GM18520 (cell line): ENCODE measurements around the gene PRIM2.
"Not testable (repeated sequence)": the region's sequence is repeated elsewhere in the genome, so short reads cannot be mapped to it uniquely, and the experiment has no call there.

Experiments used
- ATAC-seq: cut with Tn5 transposase; IDR thresholded peaks from one replicate; pipeline ENCODE4 v1.9.1; 2021; ENCODE audit not compliant: unreplicated experiment

The PRIM2 gene

DNA sequence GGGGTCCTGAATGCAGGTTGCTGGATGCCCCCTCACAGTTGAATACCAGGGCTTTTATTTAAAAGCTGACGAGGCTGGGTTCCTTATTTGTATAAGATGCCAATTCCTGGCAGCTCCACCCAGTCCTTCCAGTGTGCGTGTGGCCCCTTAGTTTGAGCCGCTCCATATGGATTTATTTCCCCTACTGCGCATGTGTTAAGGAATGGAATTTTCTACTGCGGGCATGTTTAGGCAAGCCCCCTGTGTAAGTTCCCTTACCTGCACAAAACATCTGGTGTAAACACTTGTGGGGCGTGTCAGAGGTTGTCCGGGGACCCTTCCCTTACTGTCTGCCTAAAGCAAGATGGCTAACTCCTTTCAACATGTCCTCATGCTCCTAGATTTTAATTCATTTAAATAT lies 174.4 kb downstream of the PRIM2 start:
- ATAC-seq: not testable (repeated sequence)

DNA sequence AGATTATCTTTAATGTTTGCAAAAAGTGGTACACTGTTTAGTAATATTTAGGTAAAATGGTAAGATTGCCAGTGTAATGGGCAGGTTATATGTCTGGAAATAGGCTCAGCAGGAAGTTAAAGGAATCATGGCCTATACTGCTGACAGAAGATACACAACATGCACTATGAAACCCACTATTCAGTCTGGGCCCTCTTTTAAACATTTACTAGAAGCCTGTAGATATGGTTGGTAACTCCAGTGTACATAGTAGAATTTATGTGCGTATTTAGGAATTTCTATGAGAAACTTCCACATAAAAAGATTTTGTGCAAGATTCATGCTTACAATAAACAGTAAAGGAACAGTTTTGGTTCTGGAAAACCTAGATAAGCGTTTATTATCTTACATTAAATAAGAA lies 178.8 kb downstream of the PRIM2 start:
- ATAC-seq: not testable (repeated sequence)

- not testable (repeated sequence) for ATAC-seq
These were observed 183.1 kb downstream of the PRIM2 start for GRCh38 chr6:57500368-57501021.

DNA sequence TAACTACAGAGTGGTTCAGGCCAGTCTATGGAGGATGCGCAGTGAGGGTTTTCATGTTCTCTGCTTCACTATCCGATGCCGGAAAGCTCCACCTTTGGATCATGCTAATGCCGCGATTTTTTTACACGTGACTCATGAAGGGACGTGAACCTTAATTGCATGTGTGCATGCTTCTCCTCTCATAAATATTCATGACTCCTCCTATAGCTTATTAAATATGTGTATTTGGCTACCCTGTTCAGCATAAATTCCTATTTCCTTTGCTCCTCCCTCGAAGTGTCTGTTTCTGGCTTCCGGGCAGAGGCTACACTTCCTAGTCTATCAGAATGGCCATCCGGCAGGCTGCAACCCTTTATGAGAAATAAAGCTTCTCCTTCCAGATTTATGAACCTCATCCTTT lies 185.0 kb downstream of the PRIM2 start:
- ATAC-seq: not testable (repeated sequence)

DNA sequence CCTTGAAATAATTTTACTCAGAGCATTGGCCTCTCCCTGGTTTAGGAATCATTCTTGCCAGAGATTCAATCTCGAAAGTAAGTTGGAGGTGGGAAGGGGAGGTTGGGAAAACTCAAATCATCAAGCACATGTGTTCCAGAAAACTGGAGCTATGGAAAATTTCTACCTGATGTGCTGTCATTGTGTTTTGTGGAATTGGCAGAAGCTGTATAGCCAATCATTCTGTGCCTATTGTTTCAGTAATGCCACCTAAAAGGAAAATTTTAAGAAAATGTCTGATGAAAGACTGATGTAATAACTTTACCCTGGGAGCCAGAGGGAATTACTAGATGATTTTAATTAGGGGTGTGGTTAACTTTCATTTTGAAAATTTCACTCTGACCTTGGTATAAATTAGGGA lies 187.8 kb downstream of the PRIM2 start:
- ATAC-seq: not testable (repeated sequence)

GRCh38 chr6:57510390-57510789 lies 193.0 kb downstream of the PRIM2 start:
- not testable (repeated sequence) for ATAC-seq

DNA sequence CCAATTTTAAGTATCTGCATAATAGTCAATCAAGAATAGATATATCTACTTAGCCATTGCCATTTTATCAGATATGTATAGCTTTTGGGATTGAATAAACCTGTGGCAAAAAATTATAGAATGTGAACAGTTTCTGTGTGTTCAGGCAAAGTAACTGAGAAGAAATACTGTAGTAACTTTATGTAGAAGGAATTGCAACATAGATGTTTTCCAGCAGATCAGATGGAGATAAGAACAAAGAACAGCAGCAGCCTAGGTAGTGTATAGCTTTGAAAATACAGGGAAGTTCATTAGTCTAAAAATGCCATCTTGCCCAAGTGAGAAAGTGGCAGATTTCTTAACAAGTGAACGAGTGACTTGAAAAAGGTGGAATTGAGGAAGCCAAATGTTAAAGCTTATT lies 197.7 kb downstream of the PRIM2 start:
- ATAC-seq: not testable (repeated sequence)

GRCh38 chr6:57515845-57516244 lies 198.4 kb downstream of the PRIM2 start:
- ATAC-seq: not testable (repeated sequence)

DNA sequence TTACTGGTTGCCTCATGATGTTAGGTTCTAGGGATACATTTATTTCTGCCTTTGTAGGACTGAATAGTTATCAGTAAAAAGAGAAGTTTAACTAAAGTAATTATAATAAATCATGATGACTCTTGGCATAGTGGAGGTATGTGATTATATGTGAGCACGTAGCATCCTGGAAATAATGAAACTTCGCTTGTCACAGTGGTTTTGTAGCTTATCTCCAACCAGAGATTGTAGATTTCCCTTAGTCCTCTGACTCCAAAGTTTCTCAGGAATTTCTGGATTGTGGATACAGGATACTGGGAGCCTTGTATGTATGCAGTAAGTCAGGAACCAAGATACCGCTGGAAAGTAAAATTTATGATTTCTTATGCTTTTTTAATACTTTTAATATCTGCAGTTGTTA lies 199.3 kb downstream of the PRIM2 start:
- not testable (repeated sequence) for ATAC-seq

GRCh38 chr6:57519198-57519597 lies 201.8 kb downstream of the PRIM2 start:
- not testable (repeated sequence) for ATAC-seq

GRCh38 chr6:57521085-57521484 lies 203.7 kb downstream of the PRIM2 start:
- ATAC-seq: not testable (repeated sequence)

DNA sequence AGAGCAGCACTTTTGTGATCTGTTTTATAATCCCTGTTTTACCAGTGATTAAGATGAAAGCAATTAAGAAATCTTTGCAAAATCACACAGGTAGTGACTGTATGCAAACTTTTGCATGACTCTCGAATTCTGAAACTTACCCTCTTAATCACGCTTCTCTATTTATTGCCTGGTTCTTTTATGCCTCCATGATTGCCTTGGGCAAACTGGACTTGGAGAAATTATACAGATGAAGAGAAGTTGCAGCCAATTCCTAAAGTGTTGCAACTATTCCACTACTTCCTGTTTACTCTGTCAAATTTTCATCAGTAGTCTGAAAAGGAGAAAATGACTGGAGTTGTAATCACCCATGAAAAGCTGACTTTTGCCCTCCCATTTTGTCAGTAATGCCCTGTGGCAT lies 205.8 kb downstream of the PRIM2 start:
- not testable (repeated sequence) for ATAC-seq

DNA sequence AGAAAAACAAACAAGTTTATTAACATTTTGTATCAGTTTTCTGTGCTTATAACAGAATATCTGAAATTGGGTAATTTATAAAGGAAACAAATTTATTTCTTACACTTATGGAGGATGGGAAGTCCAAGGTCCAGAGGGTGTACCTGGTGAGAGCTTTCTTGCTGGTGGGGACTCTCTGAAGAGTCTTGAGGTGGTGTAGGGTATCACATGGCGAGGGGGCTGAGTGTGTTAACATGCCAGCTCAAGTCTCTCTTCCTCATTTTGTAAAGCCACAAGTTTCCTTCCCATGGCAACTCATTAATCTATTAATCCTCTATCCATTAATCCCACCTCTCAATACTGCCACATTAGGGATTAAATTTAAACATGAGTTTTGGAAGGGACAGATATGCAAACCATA lies 212.3 kb downstream of the PRIM2 start:
- ATAC-seq: not testable (repeated sequence)

DNA sequence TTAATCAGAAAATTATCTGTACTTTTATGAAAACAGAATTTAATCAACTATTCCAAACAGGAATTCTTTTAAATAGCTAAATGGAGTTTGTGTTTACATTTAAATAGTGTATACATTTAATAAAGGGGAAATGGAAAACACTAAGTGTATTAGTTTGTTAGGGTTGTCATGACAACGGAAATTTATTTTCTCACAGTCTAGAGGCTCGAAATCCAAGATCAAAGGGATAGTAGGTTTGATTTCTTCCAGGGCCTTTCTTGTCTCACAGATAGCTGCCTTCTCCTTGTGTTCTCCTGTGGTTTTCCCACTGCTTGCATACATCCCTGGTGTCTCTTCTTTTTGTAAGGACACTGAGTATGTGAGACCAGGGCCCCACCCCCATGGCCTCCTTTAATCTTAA lies 215.2 kb downstream of the PRIM2 start:
- not testable (repeated sequence) for ATAC-seq

- ATAC-seq: not testable (repeated sequence)
These were observed 217.7 kb downstream of the PRIM2 start for GRCh38 chr6:57535121-57535520.

DNA sequence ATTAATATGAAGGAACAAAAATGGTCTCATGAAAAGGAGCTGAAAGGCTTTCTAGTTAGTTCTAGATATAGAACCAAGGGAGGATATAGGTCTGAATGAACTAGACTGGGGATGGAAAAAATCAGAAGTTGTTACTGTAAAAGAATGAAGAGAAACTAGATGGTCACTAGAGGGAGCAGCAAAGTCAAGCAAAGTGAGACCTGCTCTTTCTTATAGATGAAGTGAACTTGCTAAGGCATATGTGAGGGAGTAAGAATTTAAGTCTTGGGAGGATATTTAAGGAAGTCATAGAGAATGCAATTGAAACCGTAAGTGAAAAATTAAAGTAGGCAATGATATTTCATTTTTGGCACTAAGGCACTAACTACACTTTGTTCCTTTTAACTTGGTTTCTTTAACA lies 218.6 kb downstream of the PRIM2 start:
- ATAC-seq: peak; percentile 47

DNA sequence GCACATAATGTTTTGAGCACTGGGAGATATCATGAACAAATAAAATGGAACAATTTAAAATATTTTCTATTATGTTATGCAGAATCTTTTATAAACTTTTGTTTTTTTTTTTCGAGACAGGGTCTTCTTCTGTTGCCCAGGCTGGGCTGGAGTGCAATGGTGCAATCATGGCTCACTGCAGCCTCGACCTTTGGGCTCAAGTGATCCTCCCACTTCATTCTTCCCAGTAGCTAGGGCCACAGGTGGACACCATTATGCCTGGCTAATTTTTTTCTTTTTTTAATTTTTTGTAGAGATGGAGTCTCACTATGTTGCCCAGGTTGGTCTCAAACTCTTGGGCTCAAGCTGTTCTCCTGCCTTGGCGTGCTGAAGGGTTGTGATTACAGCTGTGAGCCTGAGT lies 220.5 kb downstream of the PRIM2 start:
- not testable (repeated sequence) for ATAC-seq

DNA sequence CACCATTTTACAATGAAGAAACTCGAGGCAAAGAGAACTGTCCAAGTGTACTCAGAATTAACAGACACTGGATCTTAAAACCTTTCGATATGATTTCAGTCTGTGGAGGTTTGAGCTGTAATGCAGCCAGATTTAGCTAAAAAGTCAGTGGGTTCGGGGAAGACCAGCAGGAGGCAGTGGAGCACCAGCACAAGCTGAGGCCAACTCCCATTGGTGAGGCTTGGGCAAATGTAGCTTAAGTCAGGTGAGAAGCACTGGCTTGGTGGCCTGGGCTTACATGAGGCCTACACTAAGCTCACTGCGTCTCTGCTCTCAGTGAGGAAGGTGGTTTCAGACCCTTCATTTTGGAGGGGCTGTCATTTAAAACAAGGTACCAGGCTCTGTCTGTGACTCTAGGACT lies 234.5 kb downstream of the PRIM2 start:
- ATAC-seq: not testable (repeated sequence)

DNA sequence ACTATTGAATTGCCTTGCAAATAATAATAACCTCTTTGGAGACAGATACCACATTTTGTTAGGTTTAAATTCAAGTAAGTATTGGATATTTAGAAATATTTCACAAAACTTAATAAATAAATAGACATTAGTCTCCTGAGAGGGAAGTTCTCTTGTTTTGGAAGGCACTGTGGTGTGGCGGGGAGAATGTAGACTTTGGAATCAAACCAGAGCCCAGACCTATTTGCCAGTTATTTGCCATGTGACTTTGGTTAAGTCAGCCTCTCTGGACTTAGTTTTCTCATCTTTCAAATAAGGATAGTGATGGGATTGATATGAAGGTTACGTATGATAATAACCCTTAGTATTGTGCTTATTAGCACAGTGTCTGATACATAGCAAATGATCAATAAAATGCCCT lies 240.4 kb downstream of the PRIM2 start:
- ATAC-seq: not testable (repeated sequence)

DNA sequence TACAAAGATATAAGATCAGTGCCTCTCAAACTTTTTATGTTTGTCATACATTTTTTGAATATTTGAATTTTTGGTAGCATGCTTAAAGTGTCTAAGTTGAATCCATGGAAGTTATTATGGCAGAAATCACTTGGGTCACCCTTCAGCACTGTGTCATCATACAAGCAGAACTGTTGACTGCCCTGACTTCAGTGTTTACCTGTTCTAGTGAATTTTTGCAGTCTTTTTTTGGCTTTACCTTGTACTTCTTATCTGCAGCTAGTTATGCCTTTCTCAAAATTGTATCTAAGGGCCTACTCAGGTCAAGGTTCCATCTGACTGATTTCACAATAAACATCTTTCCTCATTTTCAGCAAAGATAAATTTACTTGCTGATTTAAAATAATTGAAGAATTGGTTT lies 241.7 kb downstream of the PRIM2 start:
- ATAC-seq: not testable (repeated sequence)

DNA sequence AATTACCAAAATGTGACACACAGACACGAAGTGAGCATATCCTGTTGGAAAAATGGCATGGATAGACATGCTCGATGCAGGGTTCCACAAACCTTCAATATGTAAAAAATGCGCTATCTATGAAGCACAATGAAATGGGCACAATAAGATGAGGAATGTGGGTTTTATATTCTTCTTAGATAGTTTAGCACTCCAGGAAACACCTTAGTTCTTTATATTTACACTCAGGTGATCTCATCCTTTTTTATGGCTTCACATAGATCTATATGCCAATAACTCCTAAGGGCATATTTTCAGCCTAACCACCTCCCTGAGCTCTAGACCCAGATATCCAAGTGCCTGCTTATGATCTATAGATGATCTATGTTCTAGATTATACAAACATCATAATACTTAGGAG lies 244.8 kb downstream of the PRIM2 start:
- not testable (repeated sequence) for ATAC-seq

DNA sequence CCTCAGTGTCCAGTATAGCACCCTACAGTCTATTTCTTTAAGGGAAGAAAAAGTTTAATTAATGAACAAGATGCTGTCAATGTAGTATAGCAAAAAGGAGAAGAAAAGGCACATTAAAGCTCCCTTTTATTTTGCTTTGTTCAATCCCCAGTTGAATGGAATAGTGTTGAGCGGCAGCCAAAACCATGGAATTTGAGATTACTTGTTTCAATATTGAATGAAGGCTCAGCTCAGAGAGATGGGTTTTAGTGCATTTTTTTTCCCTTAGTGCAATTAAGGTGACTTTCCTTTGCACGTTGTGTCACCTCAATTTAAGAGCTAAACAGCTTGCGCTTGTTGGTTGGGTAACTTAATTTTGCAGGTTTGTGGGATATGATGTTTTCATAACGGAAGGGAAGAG lies 254.7 kb downstream of the PRIM2 start:
- not testable (repeated sequence) for ATAC-seq

- ATAC-seq: not testable (repeated sequence)
These were observed 255.4 kb downstream of the PRIM2 start for GRCh38 chr6:57572844-57573243.
